ENCODE results near the gene FBXO30.
A peak's percentile ranks its signal among the peaks of the same experiment; 100 is the strongest.

Gene FBXO30

DNA sequence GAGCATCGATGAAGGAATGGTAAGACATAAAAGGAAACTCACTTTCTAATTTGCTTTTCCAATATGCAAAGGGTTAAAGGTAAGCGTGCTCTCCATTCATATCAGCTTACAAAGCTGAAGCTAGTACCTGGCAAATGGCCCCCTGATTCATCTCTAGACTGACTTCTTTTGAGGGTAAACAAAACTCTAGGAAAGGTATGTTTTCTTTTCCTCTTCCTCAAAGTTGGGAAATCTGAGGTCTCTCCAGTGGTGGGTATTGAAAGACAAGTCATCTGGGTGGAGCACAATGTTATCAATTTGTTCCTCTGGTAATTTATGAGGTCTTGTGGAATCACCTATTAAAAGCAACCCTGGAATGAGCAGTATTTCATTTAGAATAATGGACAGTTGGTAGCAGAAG, 7.9 kb upstream of the FBXO30 start:
- no peak for DNase-seq
- intact Hi-C loops (cut with DNase I): no loop called here

DNA sequence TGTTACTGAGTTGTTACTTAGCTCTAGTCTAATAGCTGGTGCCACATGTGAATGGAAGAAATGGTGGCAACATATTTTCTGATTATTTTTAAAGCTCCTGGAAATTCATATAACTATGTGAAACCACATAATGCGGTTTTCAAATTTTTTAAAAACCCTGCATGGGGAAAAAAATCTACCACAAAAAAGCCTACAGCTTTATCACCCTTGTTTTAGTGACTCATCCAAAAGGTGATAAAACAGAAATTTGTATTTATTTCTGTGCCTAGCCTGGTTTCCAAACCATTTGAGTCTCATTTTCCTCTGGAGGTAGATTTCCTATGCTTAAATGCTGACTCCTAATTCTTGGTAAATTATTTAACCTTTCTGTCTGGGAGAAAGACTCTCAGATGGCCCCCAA, 5.4 kb upstream of the FBXO30 start:
- intact Hi-C loops (cut with DNase I): loop anchor here (10.0 kb wide), 1 partner anchor 145 kb away; the partner anchor contains the start of gene SHPRH
- no peak for DNase-seq

- intact Hi-C loops (cut with DNase I): loop anchor here (10.0 kb wide), 1 partner anchor 146 kb away; the partner anchor contains the start of gene SHPRH
- DNase-seq: no peak
These were observed 4.2 kb upstream of the FBXO30 start for GRCh38 chr6:145818796-145819195.

GRCh38 chr6:145816392-145816791, 1.8 kb upstream of the FBXO30 start:
- intact Hi-C loops (cut with DNase I): loop anchor here (10.0 kb wide), 1 partner anchor 148 kb away; the partner anchor contains the start of gene SHPRH
- DNase-seq: no peak

GRCh38 chr6:145815309-145816274, 997 bp upstream of the FBXO30 start:
- intact Hi-C loops (cut with DNase I): loop anchor here (10.0 kb wide), 1 partner anchor 149 kb away; the partner anchor contains the start of gene SHPRH
- peak in 6 of 10 donors; percentile 11 to 86 (median 28) for DNase-seq

DNA sequence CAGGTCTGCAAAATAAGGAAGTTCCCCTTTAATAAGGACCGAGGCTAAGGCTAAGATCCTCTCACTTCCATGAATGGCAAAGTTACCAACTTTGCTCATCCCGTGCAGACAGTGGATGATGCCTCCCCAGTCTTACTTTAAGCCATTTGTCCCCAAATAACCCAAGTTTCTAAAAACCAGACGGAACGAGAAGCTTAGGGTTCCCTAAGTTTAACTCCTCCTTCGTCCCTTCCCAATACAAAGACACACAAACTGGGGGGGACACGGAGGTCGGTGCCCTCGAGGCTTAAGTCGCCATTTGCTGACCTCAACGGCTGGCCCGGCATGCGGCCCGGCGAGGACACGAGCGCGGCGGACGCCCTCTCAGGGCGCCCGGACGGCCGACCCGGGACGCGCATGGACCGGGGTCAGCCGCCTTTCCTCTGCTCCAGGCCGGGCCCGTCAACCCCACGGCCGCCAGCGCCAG, 527 bp downstream of the FBXO30 start:
- intact Hi-C loops (cut with DNase I): loop anchor here (1.0 to 10.0 kb wide), 2 partner anchors 79 to 151 kb away; partner anchors contain the start of genes EPM2A and SHPRH
- peak in 7 of 10 donors; percentile 10 to 87 (median 45) for DNase-seq

GRCh38 chr6:145813285-145814034, 1.1 kb downstream of the FBXO30 start:
- DNase-seq: no peak
- intact Hi-C loops (cut with DNase I): loop anchor here (1.0 to 10.0 kb wide), 2 partner anchors 78 to 151 kb away; partner anchors contain the start of genes EPM2A and SHPRH

DNA sequence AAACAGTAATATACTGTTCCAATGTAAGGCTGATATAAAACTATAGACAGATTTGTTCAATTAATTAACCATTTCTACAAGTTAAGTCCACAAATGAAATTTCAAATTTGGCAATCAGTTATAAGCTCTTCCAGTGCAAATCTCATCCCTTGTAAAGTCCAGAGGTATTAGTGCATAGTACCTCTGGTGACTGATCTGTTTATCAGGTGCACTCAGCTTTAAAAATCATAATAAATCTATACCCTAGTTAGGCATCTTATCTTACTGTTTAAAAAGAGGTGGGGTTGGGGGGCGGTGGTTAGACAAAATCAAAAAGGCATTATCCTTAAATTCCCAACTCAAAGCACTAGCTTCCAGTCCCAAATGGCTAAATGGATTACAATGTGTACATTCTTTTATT, 2.9 kb downstream of the FBXO30 start:
- no peak for DNase-seq

DNA sequence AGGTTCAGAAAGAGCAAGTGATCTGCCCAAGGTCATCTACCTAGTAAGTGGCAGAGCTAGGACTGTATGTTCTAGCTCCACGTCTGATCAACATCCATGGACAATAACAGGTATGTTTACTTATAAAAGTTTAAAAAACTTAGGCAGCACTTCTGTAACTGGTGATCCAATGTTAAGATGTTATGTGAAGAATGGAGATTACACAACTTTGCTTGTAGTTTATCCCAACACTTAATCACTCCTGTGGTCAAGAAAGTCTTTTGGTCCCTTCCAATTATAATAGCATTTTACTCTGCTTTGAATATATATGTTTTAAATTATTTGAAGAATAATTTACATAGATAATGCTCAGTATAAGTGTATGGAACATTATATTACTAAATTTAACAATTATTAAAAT, 4.8 kb downstream of the FBXO30 start:
- DNase-seq: no peak
- intact Hi-C loops (cut with DNase I): loop anchor here (10.0 kb wide), 1 partner anchor 155 kb away; the partner anchor contains the start of gene SHPRH

More for the DNA sequence above, 2.9 kb downstream of the FBXO30 start:
- intact Hi-C loops (cut with DNase I): loop anchor here (10.0 kb wide), 1 partner anchor 153 kb away; the partner anchor contains the start of gene SHPRH

GRCh38 chr6:145809211-145809610, 5.4 kb downstream of the FBXO30 start:
- intact Hi-C loops (cut with DNase I): no loop called here
- no peak for DNase-seq

- intact Hi-C loops (cut with DNase I): no loop called here
- DNase-seq: no peak
These were observed 6.4 kb downstream of the FBXO30 start for GRCh38 chr6:145808239-145808638.

DNA sequence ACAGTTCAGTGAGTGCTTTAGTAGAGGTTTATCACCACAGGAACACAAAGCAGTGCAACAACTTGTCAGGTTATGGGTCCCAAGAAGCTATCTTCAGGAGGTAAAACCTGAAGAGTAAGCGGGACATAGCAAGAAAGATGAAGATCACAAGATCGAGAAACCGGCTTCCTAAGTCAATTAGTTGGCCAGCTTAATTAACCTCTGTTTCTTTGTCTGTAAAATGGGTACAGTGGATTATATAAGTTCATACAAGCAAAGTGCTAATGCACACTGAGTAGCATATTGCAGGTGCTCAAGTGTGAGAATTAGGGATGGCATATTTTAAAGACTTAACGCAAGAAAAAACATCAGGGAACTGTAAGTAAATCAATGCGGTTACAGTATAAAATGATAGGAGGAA, 12.5 kb downstream of the FBXO30 start:
- intact Hi-C loops (cut with DNase I): no loop called here
- no peak for DNase-seq

DNA sequence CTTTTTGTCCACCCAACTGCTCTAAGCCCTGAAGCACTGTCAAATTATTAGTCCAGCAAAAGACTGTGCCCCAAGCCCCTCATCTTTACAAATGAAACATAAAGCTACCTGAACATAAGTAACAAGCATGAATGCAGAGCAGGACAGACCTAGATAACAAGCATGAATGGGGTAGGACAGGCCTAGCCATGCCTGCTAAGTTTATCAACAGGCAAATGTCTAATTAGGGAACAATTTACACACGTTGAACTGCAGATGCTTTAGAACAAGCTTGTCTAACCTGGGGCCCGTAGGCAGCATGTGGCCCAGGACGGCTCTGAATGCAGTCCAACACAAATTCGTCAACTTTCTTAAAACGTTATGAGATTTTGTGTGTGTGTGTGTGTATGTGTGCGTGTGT, 13.6 kb downstream of the FBXO30 start:
- intact Hi-C loops (cut with DNase I): no loop called here
- DNase-seq: no peak

DNA sequence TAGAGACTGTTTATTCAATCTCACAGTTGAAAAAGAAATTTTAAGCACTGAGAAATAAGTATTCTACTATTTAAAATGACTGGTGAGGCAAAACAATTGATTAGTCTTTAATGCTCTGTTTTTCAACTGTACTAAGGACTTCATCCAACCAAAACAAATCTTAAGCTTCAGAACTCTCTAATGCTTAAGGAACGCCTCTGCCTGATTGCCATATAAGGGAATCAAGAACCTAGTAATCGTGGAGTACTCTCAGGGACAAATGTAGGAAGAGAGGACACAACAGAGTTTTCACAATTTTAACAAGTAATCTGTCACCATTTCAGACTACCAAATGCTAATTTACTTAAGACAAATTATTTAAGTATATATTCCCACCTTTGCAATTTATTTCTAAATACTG, 16.1 kb downstream of the FBXO30 start:
- DNase-seq: no peak
- intact Hi-C loops (cut with DNase I): no loop called here

DNA sequence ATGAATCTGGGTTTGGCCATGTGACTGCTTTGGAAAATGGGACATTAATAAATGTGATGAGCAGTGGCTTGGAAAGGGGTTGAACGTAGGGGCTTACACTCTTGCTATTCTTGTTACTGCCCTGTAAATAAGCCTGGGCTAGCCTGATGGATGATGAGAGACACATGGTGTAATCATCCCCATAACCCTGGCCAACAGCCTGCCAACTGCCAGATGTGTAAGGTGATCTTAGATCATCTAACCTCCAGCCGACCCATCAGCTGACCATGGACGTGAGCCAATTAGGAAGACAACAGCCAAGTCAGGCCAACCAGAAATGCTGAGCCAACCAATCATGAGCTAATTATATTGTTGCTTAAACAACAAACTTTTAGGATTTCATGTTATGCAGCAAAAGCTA, 25.2 kb downstream of the FBXO30 start:
- no peak for DNase-seq
- intact Hi-C loops (cut with DNase I): no loop called here

GRCh38 chr6:145787688-145788087, 26.9 kb downstream of the FBXO30 start:
- intact Hi-C loops (cut with DNase I): no loop called here
- DNase-seq: no peak

DNA sequence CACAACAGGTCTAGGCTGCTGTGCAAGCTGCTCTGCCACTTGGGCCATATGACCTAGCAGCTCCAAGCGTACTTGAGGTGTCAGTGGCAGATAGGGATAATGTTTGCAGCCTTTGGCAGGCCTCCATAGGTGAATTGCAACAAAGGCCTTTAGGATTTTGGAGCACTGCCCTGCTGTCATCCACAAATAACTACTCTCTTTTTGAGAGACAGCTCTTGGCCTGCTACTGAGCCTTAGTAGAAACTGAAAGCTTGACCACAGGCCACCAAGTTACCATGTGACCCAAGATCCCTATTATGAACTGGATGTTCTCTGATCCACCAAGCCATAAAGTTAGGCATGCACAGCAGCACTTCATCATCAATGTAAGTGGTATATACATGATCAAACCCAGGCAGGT, 29.9 kb downstream of the FBXO30 start:
- DNase-seq: no peak
- intact Hi-C loops (cut with DNase I): no loop called here

DNA sequence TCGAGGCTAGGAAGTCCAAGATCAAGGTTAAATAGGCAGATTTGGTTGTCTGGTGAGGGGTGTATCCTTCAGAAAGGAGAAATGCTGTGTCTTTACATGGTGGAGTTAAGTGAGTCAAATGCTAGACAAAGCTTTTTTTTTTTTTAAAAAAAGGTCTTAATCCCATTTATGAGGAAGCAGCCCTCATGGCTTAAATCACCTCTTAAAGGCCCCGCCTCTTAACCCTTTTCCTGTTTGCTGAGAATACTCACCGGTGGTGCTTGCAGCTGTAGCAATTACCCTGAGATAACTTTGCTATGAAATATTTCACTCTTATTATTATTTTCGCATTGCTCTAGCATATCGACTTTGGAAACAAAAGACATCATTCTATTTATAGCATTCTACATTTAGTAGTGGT, 30.8 kb downstream of the FBXO30 start:
- intact Hi-C loops (cut with DNase I): no loop called here
- DNase-seq: no peak

GRCh38 chr6:145772846-145773245, 41.7 kb downstream of the FBXO30 start:
- intact Hi-C loops (cut with DNase I): no loop called here

GRCh38 chr6:145765449-145765848, 49.1 kb downstream of the FBXO30 start:
- intact Hi-C loops (cut with DNase I): no loop called here
- DNase-seq: no peak

More at GRCh38 chr6:145772846-145773245, 41.7 kb downstream of the FBXO30 start:
- DNase-seq: no peak

DNA sequence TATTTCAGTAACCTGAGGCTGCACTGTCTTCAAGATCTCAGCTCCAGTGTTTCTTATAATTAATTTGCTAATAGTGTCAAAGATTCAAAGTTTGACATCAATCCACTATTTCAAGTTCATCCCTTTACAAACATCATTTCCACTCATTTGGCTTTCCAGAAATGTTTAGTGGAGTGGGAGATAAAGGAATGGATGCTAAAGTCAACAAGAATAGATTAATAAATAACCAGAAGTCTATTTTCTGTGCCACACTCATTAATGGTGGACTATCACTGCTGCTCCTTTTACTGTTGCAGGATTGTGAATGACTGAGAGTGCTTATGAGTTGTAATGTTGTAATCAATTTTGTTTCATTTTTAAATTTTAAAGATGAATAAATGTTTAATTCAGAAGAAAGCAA, 50.9 kb downstream of the FBXO30 start:
- no peak for DNase-seq
- intact Hi-C loops (cut with DNase I): no loop called here
